HEK293 (cell line): ENCODE data around the gene TASOR2.

Experiments used
- ELK4 ChIP-seq: IDR thresholded peaks from 2 replicates; pipeline ENCODE4 v1.6.1; 2011; ENCODE audit warnings: mild to moderate bottlenecking, low read depth, low read length, borderline replicate concordance
- FEZF1 ChIP-seq: fragments of 450-650 bp; formaldehyde crosslinking; IDR thresholded peaks from 2 replicates; pipeline ENCODE4 v1.5.1; 2016; ENCODE audit warnings: missing biosample characterization, missing genetic modification characterization
- GLI2 ChIP-seq: fragments of 450-650 bp; formaldehyde crosslinking; IDR thresholded peaks from 2 replicates; pipeline ENCODE4; 2017; ENCODE audit warnings: missing biosample characterization, missing genetic modification characterization, low read depth, borderline replicate concordance
- IKZF3 ChIP-seq: fragments of 450-650 bp; IDR thresholded peaks from 2 replicates; pipeline ENCODE4 v1.5.0; 2018; ENCODE audit warnings: missing biosample characterization, mild to moderate bottlenecking, missing genetic modification characterization, moderate library complexity
- OSR2 ChIP-seq: fragments of 450-650 bp; formaldehyde crosslinking; IDR thresholded peaks from 2 replicates; pipeline ENCODE4 v1.5.1; 2016; ENCODE audit warnings: missing biosample characterization, missing genetic modification characterization
- TCF7L2 ChIP-seq: IDR thresholded peaks from 2 replicates; pipeline ENCODE4 v1.6.1; 2011; ENCODE audit warnings: low read depth, mild to moderate bottlenecking, inconsistent platforms, low read length, moderate library complexity, borderline replicate concordance
- TRIM28 ChIP-seq: IDR thresholded peaks from 2 replicates; pipeline ENCODE4 v1.6.1; 2011; ENCODE audit warnings: low read length, control low read depth, borderline replicate concordance
- WT1 ChIP-seq: fragments of 450-650 bp; formaldehyde crosslinking; IDR thresholded peaks from 2 replicates; pipeline ENCODE4 v1.5.1; 2016; ENCODE audit warnings: missing biosample characterization, missing genetic modification characterization
- ZBTB20 ChIP-seq: fragments of 450-650 bp; formaldehyde crosslinking; IDR thresholded peaks from 2 replicates; pipeline ENCODE4 v1.5.1; 2016; ENCODE audit warnings: missing biosample characterization, missing genetic modification characterization
- ZBTB49 ChIP-seq: fragments of 450-650 bp; formaldehyde crosslinking; IDR thresholded peaks from 2 replicates; pipeline ENCODE4 v1.5.1; 2016; ENCODE audit warnings: missing biosample characterization, missing genetic modification characterization, low read depth
- ZNF140 ChIP-seq: fragments of 450-650 bp; formaldehyde crosslinking; IDR thresholded peaks from 2 replicates; pipeline ENCODE4 v1.5.1; 2016; ENCODE audit warnings: missing biosample characterization, missing genetic modification characterization
- ZNF157 ChIP-seq: fragments of 450-650 bp; formaldehyde crosslinking; IDR thresholded peaks from 2 replicates; pipeline ENCODE4 v1.5.1; 2016; ENCODE audit warnings: missing biosample characterization, missing genetic modification characterization
- ZNF175 ChIP-seq: fragments of 450-650 bp; formaldehyde crosslinking; IDR thresholded peaks from 2 replicates; pipeline ENCODE4 v1.5.1; 2016; ENCODE audit warnings: missing biosample characterization, missing genetic modification characterization
- ZNF221 ChIP-seq: fragments of 450-650 bp; formaldehyde crosslinking; IDR thresholded peaks from 2 replicates; pipeline ENCODE4 v1.5.1; 2017; ENCODE audit warnings: missing biosample characterization, missing genetic modification characterization, borderline replicate concordance
- ZNF266 ChIP-seq: fragments of 450-650 bp; formaldehyde crosslinking; IDR thresholded peaks from 2 replicates; pipeline ENCODE4 v1.5.1; 2016; ENCODE audit warnings: missing biosample characterization, missing genetic modification characterization, low read depth
- ZNF416 ChIP-seq: fragments of 450-650 bp; formaldehyde crosslinking; IDR thresholded peaks from 2 replicates; pipeline ENCODE4 v1.5.1; 2016; ENCODE audit warnings: missing biosample characterization, missing genetic modification characterization
- ZNF501 ChIP-seq: fragments of 450-650 bp; formaldehyde crosslinking; IDR thresholded peaks from 2 replicates; pipeline ENCODE4 v1.5.1; 2016; ENCODE audit warnings: missing biosample characterization, missing genetic modification characterization
- ZNF549 ChIP-seq: fragments of 450-650 bp; IDR thresholded peaks from 2 replicates; pipeline ENCODE4 v1.5.1; 2018; ENCODE audit warnings: missing biosample characterization, missing genetic modification characterization, mild to moderate bottlenecking, inconsistent platforms, moderate library complexity
- ZNF558 ChIP-seq: fragments of 450-650 bp; formaldehyde crosslinking; IDR thresholded peaks from 2 replicates; pipeline ENCODE4 v1.5.1; 2016; ENCODE audit warnings: missing biosample characterization, missing genetic modification characterization
- ZNF560 ChIP-seq: fragments of 450-650 bp; formaldehyde crosslinking; IDR thresholded peaks from 2 replicates; pipeline ENCODE4 v1.5.1; 2017; ENCODE audit warnings: missing biosample characterization, missing genetic modification characterization, borderline replicate concordance
- ZNF624 ChIP-seq: fragments of 450-650 bp; formaldehyde crosslinking; IDR thresholded peaks from 2 replicates; pipeline ENCODE4 v1.5.1; 2017; ENCODE audit warnings: missing biosample characterization, missing genetic modification characterization
- ZNF626 ChIP-seq: fragments of 450-650 bp; sonication (Bioruptor Pico); formaldehyde crosslinking; IDR thresholded peaks from 2 replicates; pipeline ENCODE4 v1.5.1; 2018; ENCODE audit warnings: missing biosample characterization, missing genetic modification characterization, inconsistent platforms
- ZNF830 ChIP-seq: fragments of 450-650 bp; IDR thresholded peaks from 2 replicates; pipeline ENCODE4 v1.5.0; 2018; ENCODE audit warnings: missing biosample characterization, missing genetic modification characterization, low read depth, mild to moderate bottlenecking, moderate library complexity
- ZSCAN30 ChIP-seq: fragments of 450-650 bp; IDR thresholded peaks from 2 replicates; pipeline ENCODE4 v1.5.1; 2018; ENCODE audit warnings: missing biosample characterization, mild to moderate bottlenecking, missing genetic modification characterization, moderate library complexity
- TF ChIP-seq, protein P1 (sequence below): fragments of 450-650 bp; formaldehyde crosslinking; IDR thresholded peaks from 2 replicates; pipeline ENCODE4 v1.5.1; 2017; ENCODE audit warnings: missing biosample characterization, missing genetic modification characterization
- TF ChIP-seq, protein P2 (sequence below): fragments of 450-650 bp; formaldehyde crosslinking; IDR thresholded peaks from 2 replicates; pipeline ENCODE4 v1.5.1; 2016; ENCODE audit warnings: missing biosample characterization, missing genetic modification characterization
- TF ChIP-seq, protein P3 (sequence below): fragments of 450-650 bp; formaldehyde crosslinking; IDR thresholded peaks from 2 replicates; pipeline ENCODE4 v1.5.1; 2016; ENCODE audit warnings: missing biosample characterization, missing genetic modification characterization, borderline replicate concordance
- TF ChIP-seq, protein P4 (sequence below): fragments of 450-650 bp; formaldehyde crosslinking; IDR thresholded peaks from 2 replicates; pipeline ENCODE4 v1.5.1; 2016; ENCODE audit warnings: missing biosample characterization, missing genetic modification characterization

TASOR2 gene

DNA sequence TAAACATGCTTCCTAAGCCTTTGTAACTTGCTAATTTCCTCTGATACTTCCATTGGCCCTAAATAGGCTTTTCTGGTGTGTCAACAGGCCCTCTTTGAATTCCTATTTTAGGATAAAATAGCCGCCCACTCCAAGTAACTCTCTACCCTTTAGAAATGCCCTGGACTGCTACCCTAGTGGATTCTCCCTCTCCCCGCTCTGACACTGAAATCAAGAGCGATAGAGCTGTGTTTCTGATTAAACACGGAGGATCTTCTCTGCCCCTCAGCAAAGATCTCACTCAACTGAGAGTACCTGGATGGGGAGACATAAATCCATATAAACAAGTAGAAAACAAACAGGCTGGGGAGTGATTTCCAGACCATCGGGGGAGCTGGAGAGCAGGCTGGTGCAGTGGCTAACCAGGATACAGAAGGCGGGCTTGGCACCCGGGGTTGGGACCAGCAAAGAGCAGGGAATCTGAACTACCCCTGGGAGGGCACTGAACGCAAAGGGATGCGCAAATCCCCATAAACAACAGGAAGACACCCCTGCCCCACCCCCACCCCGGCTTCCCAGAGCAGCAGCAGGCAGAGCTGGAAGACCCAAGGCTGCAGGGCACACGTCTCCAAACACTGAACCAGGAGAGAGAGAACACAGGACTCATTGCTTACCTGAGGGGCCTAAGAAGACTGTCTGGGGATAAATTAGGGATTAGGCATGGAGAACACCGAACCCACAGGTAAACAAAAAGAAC is 20.8 kb upstream of the TASOR2 start (continued):
- TF ChIP-seq GLI2 (tag by site-specific recombination) (no peak), ZNF549 (no peak), ZNF558 (tag by site-specific recombination) (no peak), ZNF501 (tag by site-specific recombination) (no peak), ZNF626 (tag by site-specific recombination) (no peak), ELK4 (no peak), ZNF624 (tag by site-specific recombination) (no peak), ZNF416 (no peak), OSR2 (tag by site-specific recombination) (no peak), ZBTB20 (tag by site-specific recombination) (peak; percentile 39; the same call in 1 of the 2 replicates), ZNF157 (tag by site-specific recombination) (no peak), ZNF560 (tag by site-specific recombination) (no peak), ZNF175 (tag by site-specific recombination) (no peak), WT1 (no peak), TRIM28 (no peak), FEZF1 (tag by site-specific recombination) (no peak), ZNF140 (tag by site-specific recombination) (no peak), ZNF266 (no peak), ZNF830 (tag by site-specific recombination) (no peak), ZNF221 (tag by site-specific recombination) (no peak), IKZF3 (tag by site-specific recombination) (0 out of 2 replicates have a peak, but pooled peaks have one; percentile 31), ZSCAN30 (no peak), TCF7L2 (no peak), ZBTB49 (tag by site-specific recombination) (no peak)
- TF ChIP-seq, protein P1, sequence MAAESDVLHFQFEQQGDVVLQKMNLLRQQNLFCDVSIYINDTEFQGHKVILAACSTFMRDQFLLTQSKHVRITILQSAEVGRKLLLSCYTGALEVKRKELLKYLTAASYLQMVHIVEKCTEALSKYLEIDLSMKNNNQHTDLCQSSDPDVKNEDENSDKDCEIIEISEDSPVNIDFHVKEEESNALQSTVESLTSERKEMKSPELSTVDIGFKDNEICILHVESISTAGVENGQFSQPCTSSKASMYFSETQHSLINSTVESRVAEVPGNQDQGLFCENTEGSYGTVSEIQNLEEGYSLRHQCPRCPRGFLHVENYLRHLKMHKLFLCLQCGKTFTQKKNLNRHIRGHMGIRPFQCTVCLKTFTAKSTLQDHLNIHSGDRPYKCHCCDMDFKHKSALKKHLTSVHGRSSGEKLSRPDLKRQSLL (tag by site-specific recombination): no peak
- TF ChIP-seq, protein P2, sequence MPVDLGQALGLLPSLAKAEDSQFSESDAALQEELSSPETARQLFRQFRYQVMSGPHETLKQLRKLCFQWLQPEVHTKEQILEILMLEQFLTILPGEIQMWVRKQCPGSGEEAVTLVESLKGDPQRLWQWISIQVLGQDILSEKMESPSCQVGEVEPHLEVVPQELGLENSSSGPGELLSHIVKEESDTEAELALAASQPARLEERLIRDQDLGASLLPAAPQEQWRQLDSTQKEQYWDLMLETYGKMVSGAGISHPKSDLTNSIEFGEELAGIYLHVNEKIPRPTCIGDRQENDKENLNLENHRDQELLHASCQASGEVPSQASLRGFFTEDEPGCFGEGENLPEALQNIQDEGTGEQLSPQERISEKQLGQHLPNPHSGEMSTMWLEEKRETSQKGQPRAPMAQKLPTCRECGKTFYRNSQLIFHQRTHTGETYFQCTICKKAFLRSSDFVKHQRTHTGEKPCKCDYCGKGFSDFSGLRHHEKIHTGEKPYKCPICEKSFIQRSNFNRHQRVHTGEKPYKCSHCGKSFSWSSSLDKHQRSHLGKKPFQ: no peak
- TF ChIP-seq, protein P3, sequence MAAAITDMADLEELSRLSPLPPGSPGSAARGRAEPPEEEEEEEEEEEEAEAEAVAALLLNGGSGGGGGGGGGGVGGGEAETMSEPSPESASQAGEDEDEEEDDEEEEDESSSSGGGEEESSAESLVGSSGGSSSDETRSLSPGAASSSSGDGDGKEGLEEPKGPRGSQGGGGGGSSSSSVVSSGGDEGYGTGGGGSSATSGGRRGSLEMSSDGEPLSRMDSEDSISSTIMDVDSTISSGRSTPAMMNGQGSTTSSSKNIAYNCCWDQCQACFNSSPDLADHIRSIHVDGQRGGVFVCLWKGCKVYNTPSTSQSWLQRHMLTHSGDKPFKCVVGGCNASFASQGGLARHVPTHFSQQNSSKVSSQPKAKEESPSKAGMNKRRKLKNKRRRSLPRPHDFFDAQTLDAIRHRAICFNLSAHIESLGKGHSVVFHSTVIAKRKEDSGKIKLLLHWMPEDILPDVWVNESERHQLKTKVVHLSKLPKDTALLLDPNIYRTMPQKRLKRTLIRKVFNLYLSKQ (tag by site-specific recombination): no peak
- TF ChIP-seq, protein P4, sequence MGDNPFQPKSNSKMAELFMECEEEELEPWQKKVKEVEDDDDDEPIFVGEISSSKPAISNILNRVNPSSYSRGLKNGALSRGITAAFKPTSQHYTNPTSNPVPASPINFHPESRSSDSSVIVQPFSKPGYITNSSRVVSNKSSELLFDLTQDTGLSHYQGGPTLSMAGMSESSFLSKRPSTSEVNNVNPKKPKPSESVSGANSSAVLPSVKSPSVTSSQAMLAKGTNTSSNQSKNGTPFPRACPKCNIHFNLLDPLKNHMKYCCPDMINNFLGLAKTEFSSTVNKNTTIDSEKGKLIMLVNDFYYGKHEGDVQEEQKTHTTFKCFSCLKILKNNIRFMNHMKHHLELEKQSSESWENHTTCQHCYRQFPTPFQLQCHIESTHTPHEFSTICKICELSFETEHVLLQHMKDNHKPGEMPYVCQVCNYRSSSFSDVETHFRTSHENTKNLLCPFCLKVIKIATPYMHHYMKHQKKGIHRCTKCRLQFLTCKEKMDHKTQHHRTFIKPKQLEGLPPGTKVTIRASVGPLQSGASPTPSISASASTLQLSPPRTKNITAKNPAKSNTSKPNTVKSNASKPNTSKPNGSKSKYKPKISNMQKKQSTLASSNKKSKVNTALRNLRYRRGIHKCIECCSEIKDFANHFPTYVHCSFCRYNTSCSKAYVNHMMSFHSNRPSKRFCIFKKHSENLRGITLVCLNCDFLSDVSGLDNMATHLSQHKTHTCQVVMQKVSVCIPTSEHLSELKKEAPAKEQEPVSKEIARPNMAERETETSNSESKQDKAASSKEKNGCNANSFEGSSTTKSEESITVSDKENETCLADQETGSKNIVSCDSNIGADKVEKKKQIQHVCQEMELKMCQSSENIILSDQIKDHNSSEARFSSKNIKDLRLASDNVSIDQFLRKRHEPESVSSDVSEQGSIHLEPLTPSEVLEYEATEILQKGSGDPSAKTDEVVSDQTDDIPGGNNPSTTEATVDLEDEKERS (tag by site-specific recombination): no peak
